HEK293 (cell line): ENCODE measurements around the gene VPS51.

Source experiments
- CTCF ChIA-PET: fragments of 350-600 bp; formaldehyde crosslinking; extraction: SDS; loops from one replicate; lab custom pipeline; 2021; ENCODE audit warnings: antibody characterized with exemption; lab: Yijun Ruan, JAX
- POLR2A ChIA-PET: fragments of 300-600 bp; formaldehyde crosslinking; extraction: SDS; loops from one replicate; lab custom pipeline; 2020; ENCODE audit warnings: antibody characterized with exemption, inconsistent platforms; lab: Yijun Ruan, JAX
- H3K27ac ChIP-seq: fragments of 200-500 bp; sonication (Bioruptor generic); 2 replicates; pipeline ENCODE4 v1.5.1; 2014; ENCODE audit warnings: low read depth, low read length, control low read depth, inconsistent platforms; ENCODE audit errors: extremely low read depth
- H3K36me3 ChIP-seq, 2 experiments: fragments of 200-500 bp in 1 of 2; sonication (Bioruptor generic) in 1 of 2; 1 replicate in 1 of 2; 2 replicates in 1 of 2; pipeline ENCODE4 v1.5.1; 2014 to 2017; ENCODE audit warnings: inconsistent platforms in 2 of 2, low read length in 2 of 2; ENCODE audit not compliant: control insufficient read depth in 2 of 2, insufficient read depth in 1 of 2
- H3K4me1 ChIP-seq: fragments of 200-500 bp; sonication (Bioruptor generic); 2 replicates; pipeline ENCODE4 v1.5.1; 2014; ENCODE audit warnings: mild to moderate bottlenecking, low read length, inconsistent platforms; ENCODE audit not compliant: control insufficient read depth, insufficient read depth
- H3K4me3 ChIP-seq: 2 replicates; pipeline ENCODE4 v1.5.1; 2011; ENCODE audit warnings: low read depth, mild to moderate bottlenecking, control low read depth, low read length, moderate library complexity
- H3K9me3 ChIP-seq: fragments of 200-500 bp; sonication (Bioruptor generic); 2 replicates; pipeline ENCODE4 v1.5.1; 2014; ENCODE audit warnings: low read depth, low read length, inconsistent platforms; ENCODE audit not compliant: control insufficient read depth, insufficient read depth
- KLF10 ChIP-seq: fragments of 450-650 bp; IDR thresholded peaks from 2 replicates; pipeline ENCODE4 v1.5.1; 2018; ENCODE audit warnings: missing biosample characterization, mild to moderate bottlenecking, missing genetic modification characterization
- KLF7 ChIP-seq: fragments of 450-650 bp; formaldehyde crosslinking; IDR thresholded peaks from 2 replicates; pipeline ENCODE4 v1.5.1; 2016; ENCODE audit warnings: missing biosample characterization, missing genetic modification characterization, borderline replicate concordance
- PRDM2 ChIP-seq: fragments of 450-650 bp; formaldehyde crosslinking; IDR thresholded peaks from 2 replicates; pipeline ENCODE4 v1.5.1; 2016; ENCODE audit warnings: missing biosample characterization, missing genetic modification characterization, borderline replicate concordance
- PRDM6 ChIP-seq: fragments of 450-650 bp; formaldehyde crosslinking; IDR thresholded peaks from 2 replicates; pipeline ENCODE4 v1.5.1; 2017; ENCODE audit warnings: missing biosample characterization, missing genetic modification characterization
- REPIN1 ChIP-seq: fragments of 450-650 bp; formaldehyde crosslinking; IDR thresholded peaks from 2 replicates; pipeline ENCODE4 v1.5.1; 2017; ENCODE audit warnings: missing biosample characterization, missing genetic modification characterization, low read depth
- SCRT2 ChIP-seq: fragments of 450-650 bp; formaldehyde crosslinking; IDR thresholded peaks from 2 replicates; pipeline ENCODE4 v1.5.1; 2016; ENCODE audit warnings: missing biosample characterization, missing genetic modification characterization
- ZBTB20 ChIP-seq: fragments of 450-650 bp; formaldehyde crosslinking; IDR thresholded peaks from 2 replicates; pipeline ENCODE4 v1.5.1; 2016; ENCODE audit warnings: missing biosample characterization, missing genetic modification characterization
- ZFHX2 ChIP-seq: fragments of 450-650 bp; formaldehyde crosslinking; conservative IDR thresholded peaks from 2 replicates; pipeline ENCODE4 v1.5.1; 2016; ENCODE audit warnings: missing biosample characterization, missing genetic modification characterization
- ZNF175 ChIP-seq: fragments of 450-650 bp; formaldehyde crosslinking; IDR thresholded peaks from 2 replicates; pipeline ENCODE4 v1.5.1; 2016; ENCODE audit warnings: missing biosample characterization, missing genetic modification characterization
- ZNF23 ChIP-seq: fragments of 450-650 bp; formaldehyde crosslinking; IDR thresholded peaks from 2 replicates; pipeline ENCODE4 v1.5.1; 2016; ENCODE audit warnings: missing biosample characterization, missing genetic modification characterization, borderline replicate concordance
- ZNF24 ChIP-seq: fragments of 450-650 bp; formaldehyde crosslinking; IDR thresholded peaks from 2 replicates; pipeline ENCODE4 v1.5.1; 2016; ENCODE audit warnings: missing biosample characterization, missing genetic modification characterization
- ZNF248 ChIP-seq: fragments of 450-650 bp; formaldehyde crosslinking; IDR thresholded peaks from 2 replicates; pipeline ENCODE4 v1.5.1; 2017; ENCODE audit warnings: missing biosample characterization, missing genetic modification characterization
- ZNF26 ChIP-seq: fragments of 450-650 bp; formaldehyde crosslinking; IDR thresholded peaks from 2 replicates; pipeline ENCODE4 v1.5.1; 2016; ENCODE audit warnings: missing biosample characterization, missing genetic modification characterization
- ZNF274 ChIP-seq, 2 experiments: fragments of 200-500 bp in 1 of 2; fragments of 450-650 bp in 1 of 2; sonication (Bioruptor generic) in 1 of 2; formaldehyde crosslinking in 1 of 2; IDR thresholded peaks; 2 replicates each; pipeline versions ENCODE4 v1.5.1 to v1.6.1; 2014 to 2016; ENCODE audit warnings: borderline replicate concordance in 1 of 2, inconsistent platforms in 1 of 2, low read length in 1 of 2, missing biosample characterization in 1 of 2, missing genetic modification characterization in 1 of 2
- ZNF324 ChIP-seq: fragments of 450-650 bp; formaldehyde crosslinking; IDR thresholded peaks from 2 replicates; pipeline ENCODE4 v1.5.1; 2016; ENCODE audit warnings: missing biosample characterization, missing genetic modification characterization
- ZNF362 ChIP-seq: fragments of 450-650 bp; formaldehyde crosslinking; IDR thresholded peaks from 2 replicates; pipeline ENCODE4 v1.5.1; 2016; ENCODE audit warnings: missing biosample characterization, missing genetic modification characterization
- ZNF76 ChIP-seq: fragments of 450-650 bp; formaldehyde crosslinking; IDR thresholded peaks from 2 replicates; pipeline ENCODE4; 2016; ENCODE audit warnings: low read depth, missing biosample characterization, missing genetic modification characterization, borderline replicate concordance
- ZXDB ChIP-seq: fragments of 450-650 bp; formaldehyde crosslinking; IDR thresholded peaks from 2 replicates; pipeline ENCODE4 v1.5.1; 2016; ENCODE audit warnings: missing biosample characterization, missing genetic modification characterization

Gene VPS51

GRCh38 chr11:65095974-65096806 is at the start of gene VPS51 (continued):
- TF ChIP-seq PRDM6 (tag by site-specific recombination) = 0 out of 2 replicates have a peak, but pooled peaks have one; percentile 33

GRCh38 chr11:65047581-65048422 is 48.2 kb upstream of the VPS51 start:
- POLR2A ChIA-PET = no interaction called here
- H3K4me3 ChIP-seq = no peak overlapping the region

More at GRCh38 chr11:65047581-65048422, 48.2 kb upstream of the VPS51 start:
- CTCF ChIA-PET = interaction anchor here (1.2 kb wide), 1 partner anchor 28 kb away, joined by 3 read pairs; no protein-coding TSS in a partner anchor
- no peaks in the 10 kb centered on the region for H3K4me1 ChIP-seq
- TF ChIP-seq ZNF26 (tag by site-specific recombination) (no peak), REPIN1 (no peak), ZNF274 (IDR thresholded peaks at IDR 0.05; ENCODE audit: low read length) (no peak), ZNF274 (tag by site-specific recombination; IDR thresholded peaks at IDR 0.05; ENCODE audit: borderline replicate concordance) (no peak), ZNF324 (tag by site-specific recombination) (no peak), KLF10 (tag by site-specific recombination) (no peak), ZNF23 (no peak), ZNF175 (tag by site-specific recombination) (no peak), PRDM2 (no peak), ZFHX2 (tag by site-specific recombination) (no peak), ZXDB (no peak), ZNF248 (tag by site-specific recombination) (no peak), ZBTB20 (no peak), ZNF76 (tag by site-specific recombination) (no peak), ZNF24 (tag by site-specific recombination) (no peak), KLF7 (tag by site-specific recombination) (no peak), SCRT2 (tag by site-specific recombination) (no peak), ZNF362 (tag by site-specific recombination) (no peak)
- no peak overlapping the region for H3K27ac ChIP-seq
- no peaks in the 10 kb centered on the region for H3K9me3 ChIP-seq
- H3K36me3 ChIP-seq = peaks cover 0 to 31% of the 10 kb centered on the region in 2 experiments; a peak in 1 of 3 replicates
